GM23338 (cell line): ENCODE data around the gene CFAP92. TPM values are rescaled to one million over a fixed set of nuclear protein-coding genes. Genes with fewer than 3 reads are reported as not detected.

Experiments used
- ATAC-seq: fragments of 200-7000 bp; cut with Tn5 transposase; 3 replicates; pipeline ENCODE4 v1.9.1; 2020
- DNase-seq: peaks from one replicate; pipeline ENCODE4 v3.0.0-alpha.2; 2015; ENCODE audit warnings: low spot score
- H2AFZ ChIP-seq: fragments of 200-600 bp; sonication (generic); 2 replicates; pipeline ENCODE4 v1.8.0; 2016; ENCODE audit warnings: antibody characterized with exemption, mild to moderate bottlenecking, moderate library complexity
- H3F3A ChIP-seq: fragments of 200-600 bp; sonication (generic); replicated peaks from 2 replicates; pipeline ENCODE4 v1.8.0; 2017; ENCODE audit warnings: antibody characterized with exemption, mixed run types, low read depth
- H3K27ac ChIP-seq: fragments of 200-600 bp; sonication (generic); 2 replicates; pipeline ENCODE4 v1.6.1; 2016; ENCODE audit warnings: low read depth
- H3K27me3 ChIP-seq: fragments of 200-600 bp; sonication (generic); 2 replicates; pipeline ENCODE4 v1.8.0; 2016; ENCODE audit warnings: mild to moderate bottlenecking, mixed run types, moderate library complexity; ENCODE audit not compliant: insufficient read depth
- H3K36me3 ChIP-seq: fragments of 200-600 bp; sonication (generic); 2 replicates; pipeline ENCODE4 v1.8.0; 2016; ENCODE audit warnings: mild to moderate bottlenecking; ENCODE audit not compliant: insufficient read depth
- H3K4me1 ChIP-seq: fragments of 200-600 bp; sonication (generic); 2 replicates; pipeline ENCODE4 v1.8.0; 2016; ENCODE audit warnings: mild to moderate bottlenecking, moderate library complexity; ENCODE audit not compliant: insufficient read depth
- H3K4me2 ChIP-seq: fragments of 200-600 bp; sonication (generic); 2 replicates; pipeline ENCODE4 v1.7.1; 2017; ENCODE audit warnings: mixed run types
- H3K4me3 ChIP-seq: fragments of 200-600 bp; sonication (generic); 2 replicates; pipeline ENCODE4 v1.6.1; 2016; ENCODE audit warnings: mixed run types
- H3K79me2 ChIP-seq: fragments of 200-600 bp; sonication (generic); replicated peaks from 2 replicates; pipeline ENCODE4 v1.8.0; 2017; ENCODE audit warnings: mild to moderate bottlenecking; ENCODE audit not compliant: insufficient read depth
- H3K9me2 ChIP-seq: fragments of 200-600 bp; sonication (generic); 2 replicates; pipeline ENCODE4 v1.8.0; 2017; ENCODE audit not compliant: insufficient read depth
- H4K20me1 ChIP-seq: fragments of 200-600 bp; sonication (generic); replicated peaks from 2 replicates; pipeline ENCODE4 v1.8.0; 2017; ENCODE audit warnings: mild to moderate bottlenecking; ENCODE audit not compliant: insufficient read depth
- H3K27ac Mint-ChIP-seq: 2 replicates; pipeline ENCODE4 v1.8.0; 2020; ENCODE audit warnings: inconsistent platforms, mild to moderate bottlenecking, moderate library complexity, mixed read lengths
- H3K27me3 Mint-ChIP-seq: 3 replicates; pipeline ENCODE4 v1.8.0; 2022; ENCODE audit warnings: low read depth, mild to moderate bottlenecking, moderate library complexity, mixed read lengths, inconsistent platforms; ENCODE audit not compliant: insufficient read depth, poor library complexity
- H3K36me3 Mint-ChIP-seq: 3 replicates; pipeline ENCODE4 v1.8.0; 2021; ENCODE audit warnings: low read depth, mild to moderate bottlenecking, inconsistent platforms, moderate library complexity, mixed read lengths
- H3K4me1 Mint-ChIP-seq: 3 replicates; pipeline ENCODE4 v1.8.0; 2020; ENCODE audit warnings: mild to moderate bottlenecking, inconsistent platforms, mixed read lengths
- H3K4me3 Mint-ChIP-seq: 3 replicates; pipeline ENCODE4 v1.8.0; 2021; ENCODE audit warnings: moderate library complexity, mild to moderate bottlenecking, inconsistent platforms, mixed read lengths
- H3K9me3 Mint-ChIP-seq: 3 replicates; pipeline ENCODE4 v1.8.0; 2020; ENCODE audit warnings: moderate library complexity, mild to moderate bottlenecking, inconsistent platforms, mixed read lengths
- EZH2 ChIP-seq: fragments of 200-600 bp; sonication (generic); IDR thresholded peaks from one replicate; pipeline ENCODE4 v1.8.0; 2017; ENCODE audit warnings: antibody characterized with exemption, mild to moderate bottlenecking, low read depth; ENCODE audit not compliant: unreplicated experiment
- EZH2phosphoT487 ChIP-seq: fragments of 200-600 bp; sonication (generic); IDR thresholded peaks from one replicate; pipeline ENCODE4 v1.8.1; 2018; ENCODE audit warnings: antibody characterized with exemption; ENCODE audit not compliant: unreplicated experiment
- NANOG ChIP-seq: IDR thresholded peaks from 2 replicates; pipeline ENCODE4 v1.6.1; 2016; ENCODE audit warnings: antibody characterized with exemption, borderline replicate concordance
- POLR2AphosphoS5 ChIP-seq: IDR thresholded peaks from 2 replicates; pipeline ENCODE4 v1.6.1; 2016; ENCODE audit warnings: antibody characterized with exemption, low read depth
- STAT1 ChIP-seq: IDR thresholded peaks from one replicate; pipeline ENCODE4 v1.6.1; 2016; ENCODE audit warnings: antibody characterized with exemption; ENCODE audit not compliant: unreplicated experiment
- ZNF331 ChIP-seq: fragments of 250-450 bp; sonication (Bioruptor Pico); IDR thresholded peaks from 2 replicates; pipeline ENCODE4 v1.5.0; 2020; ENCODE audit warnings: low read depth, mild to moderate bottlenecking, moderate library complexity
- polyA plus RNA-seq: library from polyadenylated mRNA; unstranded; fragments of >200 nt; fragmentation: Nextera tagmentation; extraction: Ambion mirVana; gene quantifications from 2 replicates; pipeline ENCODE4 v1.2.1, GENCODE V29; 2016
- total RNA-seq: library from RNA; depleted of rRNA; stranded (reverse); fragments of >200 nt; shearing (Covaris generic); gene quantifications from 2 replicates; pipeline ENCODE4 v1.2.3, GENCODE V29; 2014
- TF ChIP-seq, protein P1 (sequence below): fragments of 250-450 bp; sonication (Bioruptor Pico); IDR thresholded peaks from 2 replicates; pipeline ENCODE4 v1.5.0; 2020; ENCODE audit warnings: mild to moderate bottlenecking, moderate library complexity
- TF ChIP-seq, protein P2 (sequence below), 2 experiments: fragments of 200-600 bp in 1 of 2; sonication (generic) in 1 of 2; conservative IDR thresholded peaks; 2 replicates each; pipeline versions ENCODE4 v1.5.1 to v1.6.1; 2016 to 2017; ENCODE audit warnings: antibody characterized with exemption in 2 of 2, low read depth in 2 of 2, mild to moderate bottlenecking in 2 of 2, moderate library complexity in 1 of 2

Gene CFAP92
- total and polyA plus RNA-seq, 2 experiments from 2014 or later: 1.6 to 2.3 TPM

DNA sequence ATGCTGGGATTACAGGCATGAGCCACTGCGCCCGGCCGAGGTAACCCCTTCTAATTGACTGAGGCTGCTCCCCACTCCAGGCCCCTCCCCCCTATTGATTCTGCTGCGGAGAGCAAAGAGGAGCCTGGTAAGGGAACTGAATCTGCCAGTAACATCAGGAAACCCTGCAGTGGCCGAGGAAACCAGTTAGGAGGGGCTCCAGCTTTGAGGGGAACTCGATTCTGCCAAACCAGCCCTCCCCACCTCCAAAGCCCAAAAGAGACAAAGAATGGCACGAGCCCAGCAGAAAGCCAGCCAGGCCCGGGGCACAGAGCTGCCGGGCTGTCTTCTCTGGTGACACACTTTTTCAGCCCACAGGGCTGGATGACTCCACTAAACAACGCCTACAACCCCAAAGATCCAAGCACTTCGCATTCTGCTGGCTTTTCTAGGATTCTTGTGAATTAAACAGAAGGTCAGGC is 129.5 kb downstream of the CFAP92 start (continued):
- TF ChIP-seq EZH2 (no peak), NANOG (no peak), POLR2AphosphoS5 (no peak)
- TF ChIP-seq, protein P1, sequence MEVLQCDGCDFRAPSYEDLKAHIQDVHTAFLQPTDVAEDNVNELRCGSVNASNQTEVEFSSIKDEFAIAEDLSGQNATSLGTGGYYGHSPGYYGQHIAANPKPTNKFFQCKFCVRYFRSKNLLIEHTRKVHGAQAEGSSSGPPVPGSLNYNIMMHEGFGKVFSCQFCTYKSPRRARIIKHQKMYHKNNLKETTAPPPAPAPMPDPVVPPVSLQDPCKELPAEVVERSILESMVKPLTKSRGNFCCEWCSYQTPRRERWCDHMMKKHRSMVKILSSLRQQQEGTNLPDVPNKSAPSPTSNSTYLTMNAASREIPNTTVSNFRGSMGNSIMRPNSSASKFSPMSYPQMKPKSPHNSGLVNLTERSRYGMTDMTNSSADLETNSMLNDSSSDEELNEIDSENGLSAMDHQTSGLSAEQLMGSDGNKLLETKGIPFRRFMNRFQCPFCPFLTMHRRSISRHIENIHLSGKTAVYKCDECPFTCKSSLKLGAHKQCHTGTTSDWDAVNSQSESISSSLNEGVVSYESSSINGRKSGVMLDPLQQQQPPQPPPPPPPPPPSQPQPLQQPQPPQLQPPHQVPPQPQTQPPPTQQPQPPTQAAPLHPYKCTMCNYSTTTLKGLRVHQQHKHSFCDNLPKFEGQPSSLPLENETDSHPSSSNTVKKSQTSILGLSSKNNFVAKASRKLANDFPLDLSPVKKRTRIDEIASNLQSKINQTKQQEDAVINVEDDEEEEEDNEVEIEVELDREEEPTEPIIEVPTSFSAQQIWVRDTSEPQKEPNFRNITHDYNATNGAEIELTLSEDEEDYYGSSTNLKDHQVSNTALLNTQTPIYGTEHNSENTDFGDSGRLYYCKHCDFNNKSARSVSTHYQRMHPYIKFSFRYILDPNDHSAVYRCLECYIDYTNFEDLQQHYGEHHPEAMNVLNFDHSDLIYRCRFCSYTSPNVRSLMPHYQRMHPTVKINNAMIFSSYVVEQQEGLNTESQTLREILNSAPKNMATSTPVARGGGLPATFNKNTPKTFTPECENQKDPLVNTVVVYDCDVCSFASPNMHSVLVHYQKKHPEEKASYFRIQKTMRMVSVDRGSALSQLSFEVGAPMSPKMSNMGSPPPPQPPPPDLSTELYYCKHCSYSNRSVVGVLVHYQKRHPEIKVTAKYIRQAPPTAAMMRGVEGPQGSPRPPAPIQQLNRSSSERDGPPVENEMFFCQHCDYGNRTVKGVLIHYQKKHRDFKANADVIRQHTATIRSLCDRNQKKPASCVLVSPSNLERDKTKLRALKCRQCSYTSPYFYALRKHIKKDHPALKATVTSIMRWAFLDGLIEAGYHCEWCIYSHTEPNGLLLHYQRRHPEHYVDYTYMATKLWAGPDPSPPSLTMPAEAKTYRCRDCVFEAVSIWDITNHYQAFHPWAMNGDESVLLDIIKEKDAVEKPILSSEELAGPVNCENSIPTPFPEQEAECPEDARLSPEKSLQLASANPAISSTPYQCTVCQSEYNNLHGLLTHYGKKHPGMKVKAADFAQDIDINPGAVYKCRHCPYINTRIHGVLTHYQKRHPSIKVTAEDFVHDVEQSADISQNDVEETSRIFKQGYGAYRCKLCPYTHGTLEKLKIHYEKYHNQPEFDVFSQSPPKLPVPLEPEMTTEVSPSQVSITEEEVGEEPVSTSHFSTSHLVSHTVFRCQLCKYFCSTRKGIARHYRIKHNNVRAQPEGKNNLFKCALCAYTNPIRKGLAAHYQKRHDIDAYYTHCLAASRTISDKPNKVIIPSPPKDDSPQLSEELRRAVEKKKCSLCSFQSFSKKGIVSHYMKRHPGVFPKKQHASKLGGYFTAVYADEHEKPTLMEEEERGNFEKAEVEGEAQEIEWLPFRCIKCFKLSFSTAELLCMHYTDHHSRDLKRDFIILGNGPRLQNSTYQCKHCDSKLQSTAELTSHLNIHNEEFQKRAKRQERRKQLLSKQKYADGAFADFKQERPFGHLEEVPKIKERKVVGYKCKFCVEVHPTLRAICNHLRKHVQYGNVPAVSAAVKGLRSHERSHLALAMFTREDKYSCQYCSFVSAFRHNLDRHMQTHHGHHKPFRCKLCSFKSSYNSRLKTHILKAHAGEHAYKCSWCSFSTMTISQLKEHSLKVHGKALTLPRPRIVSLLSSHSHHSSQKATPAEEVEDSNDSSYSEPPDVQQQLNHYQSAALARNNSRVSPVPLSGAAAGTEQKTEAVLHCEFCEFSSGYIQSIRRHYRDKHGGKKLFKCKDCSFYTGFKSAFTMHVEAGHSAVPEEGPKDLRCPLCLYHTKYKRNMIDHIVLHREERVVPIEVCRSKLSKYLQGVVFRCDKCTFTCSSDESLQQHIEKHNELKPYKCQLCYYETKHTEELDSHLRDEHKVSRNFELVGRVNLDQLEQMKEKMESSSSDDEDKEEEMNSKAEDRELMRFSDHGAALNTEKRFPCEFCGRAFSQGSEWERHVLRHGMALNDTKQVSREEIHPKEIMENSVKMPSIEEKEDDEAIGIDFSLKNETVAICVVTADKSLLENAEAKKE (CRISPR knock-in tag): no peak

DNA sequence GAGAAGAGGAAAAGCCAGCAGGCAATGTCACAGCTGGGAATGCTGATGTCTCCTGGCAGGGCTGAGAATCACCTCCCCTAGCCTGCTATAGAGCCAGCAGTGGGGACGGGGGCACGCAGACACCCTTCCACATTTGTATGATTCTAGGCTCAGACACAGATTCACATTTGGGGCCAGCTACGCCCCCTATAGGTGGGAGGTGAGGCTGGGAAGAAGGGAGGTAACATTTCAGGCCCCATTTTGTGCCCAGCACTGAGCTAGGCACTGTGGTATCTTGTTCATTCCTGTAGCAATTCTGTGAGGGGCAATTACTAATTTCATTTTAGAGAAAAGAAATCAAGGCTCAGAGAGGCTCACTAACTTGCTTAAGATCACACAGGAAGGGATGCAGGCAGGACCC is 130.3 kb downstream of the CFAP92 start:
- H3K4me1 Mint-ChIP-seq: peaks cover 14% of the 10 kb centered on the region
- peak; percentile 36 for ATAC-seq
- TF ChIP-seq EZH2phosphoT487 (no peak), NANOG (no peak), ZNF331 (CRISPR knock-in tag) (no peak), STAT1 (no peak)
- TF ChIP-seq, protein P2, sequence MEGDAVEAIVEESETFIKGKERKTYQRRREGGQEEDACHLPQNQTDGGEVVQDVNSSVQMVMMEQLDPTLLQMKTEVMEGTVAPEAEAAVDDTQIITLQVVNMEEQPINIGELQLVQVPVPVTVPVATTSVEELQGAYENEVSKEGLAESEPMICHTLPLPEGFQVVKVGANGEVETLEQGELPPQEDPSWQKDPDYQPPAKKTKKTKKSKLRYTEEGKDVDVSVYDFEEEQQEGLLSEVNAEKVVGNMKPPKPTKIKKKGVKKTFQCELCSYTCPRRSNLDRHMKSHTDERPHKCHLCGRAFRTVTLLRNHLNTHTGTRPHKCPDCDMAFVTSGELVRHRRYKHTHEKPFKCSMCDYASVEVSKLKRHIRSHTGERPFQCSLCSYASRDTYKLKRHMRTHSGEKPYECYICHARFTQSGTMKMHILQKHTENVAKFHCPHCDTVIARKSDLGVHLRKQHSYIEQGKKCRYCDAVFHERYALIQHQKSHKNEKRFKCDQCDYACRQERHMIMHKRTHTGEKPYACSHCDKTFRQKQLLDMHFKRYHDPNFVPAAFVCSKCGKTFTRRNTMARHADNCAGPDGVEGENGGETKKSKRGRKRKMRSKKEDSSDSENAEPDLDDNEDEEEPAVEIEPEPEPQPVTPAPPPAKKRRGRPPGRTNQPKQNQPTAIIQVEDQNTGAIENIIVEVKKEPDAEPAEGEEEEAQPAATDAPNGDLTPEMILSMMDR (conservative IDR thresholded peaks at IDR 0.05; ENCODE audit: low read depth in 2 of 2): peak; percentile 58 to 72
- TF ChIP-seq, protein P1 (CRISPR knock-in tag): no peak

More for the DNA sequence above, 130.3 kb downstream of the CFAP92 start:
- Mint-ChIP-seq H3K9me3 (peaks cover 39% of the 10 kb centered on the region), H3K27me3 (peaks cover 7% of the 10 kb centered on the region), H3K27ac (no peak overlapping the region; the same call in 1 of the 2 replicates), H3K36me3 (peaks cover 30% of the 10 kb centered on the region), H3K4me3 (no peak overlapping the region)
- no peaks in the 10 kb centered on the region for H3K9me2 ChIP-seq
- H3K4me1 ChIP-seq: no peaks in the 10 kb centered on the region; the same call in 1 of the 2 replicates
- DNase-seq: peak; percentile 34
- no peaks in the 10 kb centered on the region for H4K20me1 ChIP-seq
- H3F3A ChIP-seq: no peaks in the 10 kb centered on the region
- no peak overlapping the region for H3K4me2 ChIP-seq
- no peak overlapping the region for H3K27ac ChIP-seq
- no peaks in the 10 kb centered on the region for H3K36me3 ChIP-seq
- no peaks in the 10 kb centered on the region for H3K27me3 ChIP-seq
- no peak overlapping the region for H3K4me3 ChIP-seq
- no peak overlapping the region; the same call in 1 of the 2 replicates for H2AFZ ChIP-seq
- no peaks in the 10 kb centered on the region for H3K79me2 ChIP-seq
